Endodermal cell (in vitro differentiated cells): ENCODE results near the gene CDH6. TPM values are rescaled to one million over a fixed set of nuclear protein-coding genes. Genes with fewer than 3 reads are reported as not detected.

Source experiments
- DNase-seq: peaks from one replicate; pipeline ENCODE4 v3.0.0-alpha.2; 2017
- H3K27ac ChIP-seq: 2 replicates; pipeline ENCODE4 v1.5.1; 2013; ENCODE audit warnings: mild to moderate bottlenecking, low read depth, low read length, moderate library complexity
- H3K27me3 ChIP-seq: 2 replicates; pipeline ENCODE4 v1.6.1; 2013; ENCODE audit warnings: mild to moderate bottlenecking, low read length, moderate library complexity; ENCODE audit not compliant: insufficient read depth, control insufficient read depth, poor library complexity, severe bottlenecking
- H3K36me3 ChIP-seq: 2 replicates; pipeline ENCODE4 v1.7.0; 2013; ENCODE audit warnings: mild to moderate bottlenecking, low read length, moderate library complexity; ENCODE audit not compliant: control insufficient read depth, insufficient read depth
- H3K4me1 ChIP-seq: one replicate; pipeline ENCODE4 v1.7.0; 2013; ENCODE audit warnings: low read length; ENCODE audit not compliant: control insufficient read depth, insufficient read depth
- H3K4me3 ChIP-seq: 2 replicates; pipeline ENCODE4 v1.5.1; 2013; ENCODE audit warnings: mild to moderate bottlenecking, low read length, moderate library complexity
- H3K9ac ChIP-seq: 2 replicates; pipeline ENCODE4 v1.6.1; 2013; ENCODE audit warnings: mild to moderate bottlenecking, low read length, moderate library complexity; ENCODE audit not compliant: poor library complexity, severe bottlenecking; ENCODE audit errors: extremely low read depth
- H3K9me3 ChIP-seq: 2 replicates; pipeline ENCODE4 v1.6.1; 2013; ENCODE audit warnings: mild to moderate bottlenecking, low read length, moderate library complexity; ENCODE audit not compliant: control insufficient read depth
- H3K27ac Mint-ChIP-seq: 2 replicates; pipeline ENCODE4 v1.8.0; 2020; ENCODE audit warnings: mixed read lengths
- H3K27me3 Mint-ChIP-seq: 2 replicates; pipeline ENCODE4 v1.8.0; 2021; ENCODE audit warnings: mild to moderate bottlenecking, mixed read lengths; ENCODE audit not compliant: insufficient read depth
- H3K36me3 Mint-ChIP-seq: 2 replicates; pipeline ENCODE4 v1.8.0; 2020; ENCODE audit warnings: low read depth, mixed read lengths
- H3K4me1 Mint-ChIP-seq: 2 replicates; pipeline ENCODE4 v1.8.0; 2020; ENCODE audit warnings: mixed read lengths
- H3K4me3 Mint-ChIP-seq: 2 replicates; pipeline ENCODE4 v1.8.0; 2020; ENCODE audit warnings: mild to moderate bottlenecking, moderate library complexity, mixed read lengths
- H3K9me3 Mint-ChIP-seq: 2 replicates; pipeline ENCODE4 v1.8.0; 2020; ENCODE audit warnings: mild to moderate bottlenecking, mixed read lengths
- WGBS, 2 experiments: methylation state at CpG; one replicate each; pipeline versions ENCODE4 v1.1.5 to v1.1.7; 2013; ENCODE audit warnings: missing lambda C conversion rate in 2 of 2, mixed read lengths in 1 of 2; ENCODE audit not compliant: insufficient coverage in 1 of 2, insufficient read length in 1 of 2; 5-methylcytosine and 5-hydroxymethylcytosine counted together
- total RNA-seq, 2 donors: library from RNA; stranded (reverse); fragmentation: NEBNext Ultra II Directional in 1 of 2; extraction: Animal tissue kit (Norgen Biotek cat#: 25700) in 1 of 2; gene quantifications; 2 replicates in 1 of 2; 3 replicates in 1 of 2; pipeline ENCODE4 v1.2.1, GENCODE V29; 2021
- TF ChIP-seq, protein P1 (sequence below): fragments of 200-600 bp; sonication (generic); conservative IDR thresholded peaks from 2 replicates; pipeline ENCODE4 v1.5.0; 2021; ENCODE audit warnings: antibody characterized with exemption, mild to moderate bottlenecking

Gene CDH6
- total RNA-seq, 2 donors from 2014 or later = 1.1 TPM

DNA sequence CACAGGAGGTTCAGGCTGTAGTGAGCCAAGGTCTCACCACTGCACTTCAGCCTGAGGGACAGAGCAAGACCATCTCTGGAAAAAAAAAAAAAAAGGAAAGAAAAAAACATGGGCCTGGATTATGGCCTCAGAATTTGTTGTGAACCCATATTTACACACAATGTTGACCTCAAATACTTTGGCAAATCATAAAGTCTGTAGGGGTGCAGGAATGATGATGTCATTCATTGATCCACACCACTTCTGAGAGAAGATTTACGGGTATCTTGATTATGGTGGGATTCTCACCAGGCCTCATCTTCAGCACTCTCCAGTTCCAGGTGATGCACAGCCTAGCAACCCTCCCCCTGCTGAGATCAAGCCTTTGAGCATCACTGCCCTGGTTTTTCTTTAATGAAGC lies 156.9 kb downstream of the CDH6 start:
- H3K4me1 Mint-ChIP-seq = peaks cover 15% of the 10 kb centered on the region

DNA sequence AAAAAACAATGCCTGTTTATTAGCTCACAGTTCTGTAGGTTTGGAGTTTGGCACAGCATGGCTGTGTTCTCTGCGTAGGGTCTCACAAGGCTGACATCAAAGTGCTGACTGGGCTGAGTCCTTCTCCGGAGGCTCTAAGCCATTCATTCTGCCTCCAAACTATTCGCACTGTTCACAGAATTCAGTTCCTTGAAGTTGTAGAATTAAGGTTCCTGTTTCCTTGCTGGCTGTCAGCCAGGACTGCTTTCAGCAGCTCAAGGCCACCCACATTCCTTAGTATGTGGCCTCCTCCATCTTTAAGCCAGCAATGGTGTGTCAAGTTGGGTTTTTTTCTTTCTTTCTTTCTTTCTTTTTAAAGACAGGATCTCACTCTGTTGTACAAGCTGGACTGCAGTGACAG lies 161.9 kb downstream of the CDH6 start:
- 96 to 100% methylated on average over 1 to 3 of the region's 3 CpGs for WGBS, 2 experiments
- Histone ChIP-seq H3K9ac (no peak overlapping the region), H3K27me3 (no peaks in the 10 kb centered on the region), H3K4me1 (peaks cover 6% of the 10 kb centered on the region), H3K27ac (no peak overlapping the region), H3K4me3 (no peak overlapping the region), H3K36me3 (no peaks in the 10 kb centered on the region), H3K9me3 (peaks cover 10% of the 10 kb centered on the region)
- DNase-seq = no peak
- H3K4me3 Mint-ChIP-seq = no peak overlapping the region
- TF ChIP-seq, protein P1, sequence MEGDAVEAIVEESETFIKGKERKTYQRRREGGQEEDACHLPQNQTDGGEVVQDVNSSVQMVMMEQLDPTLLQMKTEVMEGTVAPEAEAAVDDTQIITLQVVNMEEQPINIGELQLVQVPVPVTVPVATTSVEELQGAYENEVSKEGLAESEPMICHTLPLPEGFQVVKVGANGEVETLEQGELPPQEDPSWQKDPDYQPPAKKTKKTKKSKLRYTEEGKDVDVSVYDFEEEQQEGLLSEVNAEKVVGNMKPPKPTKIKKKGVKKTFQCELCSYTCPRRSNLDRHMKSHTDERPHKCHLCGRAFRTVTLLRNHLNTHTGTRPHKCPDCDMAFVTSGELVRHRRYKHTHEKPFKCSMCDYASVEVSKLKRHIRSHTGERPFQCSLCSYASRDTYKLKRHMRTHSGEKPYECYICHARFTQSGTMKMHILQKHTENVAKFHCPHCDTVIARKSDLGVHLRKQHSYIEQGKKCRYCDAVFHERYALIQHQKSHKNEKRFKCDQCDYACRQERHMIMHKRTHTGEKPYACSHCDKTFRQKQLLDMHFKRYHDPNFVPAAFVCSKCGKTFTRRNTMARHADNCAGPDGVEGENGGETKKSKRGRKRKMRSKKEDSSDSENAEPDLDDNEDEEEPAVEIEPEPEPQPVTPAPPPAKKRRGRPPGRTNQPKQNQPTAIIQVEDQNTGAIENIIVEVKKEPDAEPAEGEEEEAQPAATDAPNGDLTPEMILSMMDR = no peak
- H3K36me3 Mint-ChIP-seq = no peaks in the 10 kb centered on the region
- H3K9me3 Mint-ChIP-seq = peaks cover 6% of the 10 kb centered on the region
- peaks cover 15% of the 10 kb centered on the region for H3K4me1 Mint-ChIP-seq
- no peaks in the 10 kb centered on the region for H3K27me3 Mint-ChIP-seq
- no peak overlapping the region for H3K27ac Mint-ChIP-seq

More for the DNA sequence above, 156.9 kb downstream of the CDH6 start:
- H3K9me3 ChIP-seq = peaks cover 2% of the 10 kb centered on the region
- H3K27ac ChIP-seq = no peak overlapping the region
- H3K4me3 ChIP-seq = no peak overlapping the region
- H3K36me3 ChIP-seq = no peaks in the 10 kb centered on the region
- 100% methylated on average over 1 of the region's 1 CpG for WGBS, 2 experiments
- DNase-seq = no peak
- Mint-ChIP-seq H3K36me3 (no peaks in the 10 kb centered on the region), H3K27ac (no peak overlapping the region), H3K4me3 (no peak overlapping the region), H3K27me3 (no peaks in the 10 kb centered on the region), H3K9me3 (no peaks in the 10 kb centered on the region)
- peaks cover 6% of the 10 kb centered on the region for H3K4me1 ChIP-seq
- H3K9ac ChIP-seq = no peak overlapping the region
- no peaks in the 10 kb centered on the region for H3K27me3 ChIP-seq
- TF ChIP-seq, protein P1 = no peak

DNA sequence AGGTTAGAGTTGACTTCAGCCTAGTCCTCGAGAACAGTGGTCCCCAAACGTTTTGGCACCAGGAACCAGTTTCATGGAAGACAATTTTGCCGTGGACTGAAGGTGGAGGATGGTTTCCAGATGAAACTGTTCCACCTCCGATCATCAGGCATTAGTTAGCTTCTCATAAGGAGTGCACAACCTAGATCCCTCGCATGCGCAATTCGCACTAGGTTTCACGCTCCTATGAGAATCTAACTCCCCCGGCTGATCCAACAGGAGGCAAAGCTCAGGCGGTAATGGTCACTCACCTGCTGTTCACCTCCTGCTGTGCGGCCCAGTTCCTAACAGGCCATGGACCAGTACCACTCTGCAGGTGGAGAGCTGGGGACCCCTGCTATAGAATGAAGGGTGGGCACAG lies 163.6 kb downstream of the CDH6 start:
- H3K4me1 Mint-ChIP-seq = peaks cover 15% of the 10 kb centered on the region
- H3K36me3 Mint-ChIP-seq = no peaks in the 10 kb centered on the region

More for the DNA sequence above, 163.6 kb downstream of the CDH6 start:
- H3K9me3 Mint-ChIP-seq = peaks cover 6% of the 10 kb centered on the region
- Histone ChIP-seq H3K27me3 (no peaks in the 10 kb centered on the region), H3K9me3 (peaks cover 10% of the 10 kb centered on the region), H3K36me3 (no peaks in the 10 kb centered on the region), H3K4me3 (no peak overlapping the region), H3K4me1 (peaks cover 6% of the 10 kb centered on the region), H3K9ac (no peak overlapping the region), H3K27ac (no peak overlapping the region)
- H3K27me3 Mint-ChIP-seq = no peaks in the 10 kb centered on the region
- TF ChIP-seq, protein P1 = no peak
- WGBS, 2 experiments = 91 to 95% methylated on average over 7 to 11 of the region's 11 CpGs
- no peak overlapping the region for H3K4me3 Mint-ChIP-seq
- H3K27ac Mint-ChIP-seq = no peak overlapping the region
- no peak for DNase-seq
